Rectal smooth muscle tissue (tissue), 1 donor: ENCODE data around the gene SETX.

Source experiments
- H3K27ac ChIP-seq: one replicate; pipeline ENCODE4 v1.7.0; 2013; ENCODE audit warnings: low read depth, low read length, inconsistent platforms
- H3K27me3 ChIP-seq: one replicate; pipeline ENCODE4 v1.7.0; 2013; ENCODE audit warnings: low read length; ENCODE audit not compliant: control insufficient read depth, insufficient read depth
- H3K36me3 ChIP-seq: one replicate; pipeline ENCODE4 v1.7.0; 2013; ENCODE audit warnings: low read length; ENCODE audit not compliant: control insufficient read depth, insufficient read depth
- H3K4me1 ChIP-seq: one replicate; pipeline ENCODE4 v1.7.0; 2013; ENCODE audit warnings: low read length; ENCODE audit not compliant: control insufficient read depth, insufficient read depth
- H3K4me3 ChIP-seq: one replicate; pipeline ENCODE4 v1.7.0; 2013; ENCODE audit warnings: low read length
- H3K9ac ChIP-seq: one replicate; pipeline ENCODE4 v1.7.0; 2013; ENCODE audit warnings: low read length

Gene SETX

GRCh38 chr9:132233138-132233537 lies 121.6 kb downstream of the SETX start:
- Histone ChIP-seq H3K36me3 (no peaks in the 10 kb centered on the region), H3K4me1 (no peaks in the 10 kb centered on the region), H3K4me3 (no peak overlapping the region), H3K27me3 (peaks cover 6% of the 10 kb centered on the region), H3K9ac (no peak overlapping the region), H3K27ac (no peak overlapping the region)

DNA sequence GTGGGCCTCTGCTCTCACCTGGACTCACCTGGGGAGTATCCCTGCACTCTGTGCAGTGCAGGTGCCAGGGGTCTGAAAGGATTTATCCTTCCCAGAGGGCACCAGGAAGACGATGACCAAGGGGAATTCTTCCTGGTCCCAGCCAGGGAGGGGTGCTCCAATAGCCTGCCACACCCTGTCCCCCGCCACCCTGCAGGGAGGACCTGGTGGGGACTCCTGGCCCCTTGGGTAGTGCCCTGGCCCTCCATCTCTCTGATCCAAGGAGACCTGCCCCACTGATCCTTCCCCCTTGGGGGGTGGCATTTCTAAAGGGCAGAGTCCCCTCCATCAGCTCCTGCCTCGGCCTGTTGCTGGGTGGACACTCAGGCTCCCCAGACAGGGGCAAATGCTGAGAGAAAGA lies 122.3 kb downstream of the SETX start:
- Histone ChIP-seq H3K4me1 (no peaks in the 10 kb centered on the region), H3K27me3 (peaks cover 6% of the 10 kb centered on the region), H3K9ac (no peak overlapping the region), H3K36me3 (no peaks in the 10 kb centered on the region), H3K27ac (no peak overlapping the region), H3K4me3 (no peak overlapping the region)

DNA sequence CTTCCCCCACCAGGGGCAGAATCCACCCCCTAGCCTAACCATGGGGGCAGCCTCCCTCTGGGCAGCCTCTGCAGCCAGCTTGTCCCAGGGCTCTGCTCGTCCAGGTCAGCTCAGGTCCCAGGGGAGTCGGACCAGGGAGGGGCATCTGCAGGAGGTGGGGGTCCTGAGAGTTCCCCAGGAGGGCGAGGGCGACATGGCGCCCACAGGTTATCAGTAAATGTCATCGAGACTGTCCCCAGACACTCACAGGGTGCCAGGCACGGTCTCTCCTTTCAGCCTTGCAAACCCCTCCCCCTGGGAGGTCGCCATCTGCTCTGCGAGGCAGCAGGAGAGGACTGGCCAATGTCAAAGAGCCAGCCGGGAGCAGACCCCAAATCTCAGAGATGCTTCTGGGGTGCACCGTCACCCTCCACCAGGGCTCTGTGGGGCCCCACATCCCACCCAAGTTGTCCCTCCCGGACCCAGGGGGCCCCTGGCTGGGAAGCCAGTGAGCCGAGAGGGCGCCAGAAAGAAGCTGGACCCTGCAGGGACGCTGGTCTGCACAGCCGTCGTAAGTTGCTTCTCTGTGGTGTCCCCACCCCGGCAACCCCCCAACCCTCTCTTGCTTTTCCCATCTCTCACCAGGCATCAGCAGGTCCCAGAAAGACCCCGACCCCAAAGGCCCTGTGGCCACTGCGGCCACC lies 123.6 kb downstream of the SETX start:
- H3K27ac ChIP-seq, result no peak overlapping the region
- H3K27me3 ChIP-seq, result peaks cover 6% of the 10 kb centered on the region
- H3K36me3 ChIP-seq, result no peaks in the 10 kb centered on the region

GRCh38 chr9:132230605-132231004 lies 124.2 kb downstream of the SETX start:
- no peaks in the 10 kb centered on the region for H3K36me3 ChIP-seq
- H3K4me1 ChIP-seq, result no peaks in the 10 kb centered on the region
- no peak overlapping the region for H3K9ac ChIP-seq
- peaks cover 6% of the 10 kb centered on the region for H3K27me3 ChIP-seq
- no peak overlapping the region for H3K27ac ChIP-seq
- H3K4me3 ChIP-seq, result no peak overlapping the region

More for the DNA sequence above, 123.6 kb downstream of the SETX start:
- H3K4me1 ChIP-seq, result no peaks in the 10 kb centered on the region
- no peak overlapping the region for H3K9ac ChIP-seq
- H3K4me3 ChIP-seq, result no peak overlapping the region

DNA sequence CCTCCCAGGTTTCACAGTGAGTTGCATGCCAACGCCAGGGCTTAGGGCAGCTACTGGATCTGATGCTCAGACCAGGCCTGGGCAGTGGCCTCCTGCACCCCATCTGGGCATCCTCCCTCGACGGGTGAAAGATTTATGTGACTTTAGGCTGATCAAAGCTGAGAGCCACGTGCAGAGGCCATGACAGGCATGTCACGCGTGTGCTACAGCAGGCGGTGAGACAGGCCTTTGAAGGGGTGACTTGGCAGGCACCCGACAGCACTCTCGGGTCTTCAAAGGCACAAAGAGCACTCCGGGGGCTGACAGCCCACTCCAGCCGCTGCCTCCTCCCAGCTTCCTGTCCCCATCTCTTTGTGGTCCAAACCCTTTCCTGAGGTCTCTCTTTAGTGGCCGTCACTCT lies 126.7 kb downstream of the SETX start:
- Histone ChIP-seq H3K9ac (no peak overlapping the region), H3K36me3 (no peaks in the 10 kb centered on the region), H3K27ac (no peak overlapping the region), H3K4me1 (no peaks in the 10 kb centered on the region), H3K27me3 (peaks cover 6% of the 10 kb centered on the region), H3K4me3 (no peak overlapping the region)

- Histone ChIP-seq H3K4me1 (no peaks in the 10 kb centered on the region), H3K9ac (no peak overlapping the region), H3K36me3 (no peaks in the 10 kb centered on the region), H3K27ac (no peak overlapping the region), H3K4me3 (no peak overlapping the region), H3K27me3 (peaks cover 6% of the 10 kb centered on the region)
These were observed 128.0 kb downstream of the SETX start for GRCh38 chr9:132226571-132227430.

- H3K27me3 ChIP-seq, result peaks cover under 1% of the 10 kb centered on the region
- H3K36me3 ChIP-seq, result no peaks in the 10 kb centered on the region
- no peaks in the 10 kb centered on the region for H3K4me1 ChIP-seq
- no peak overlapping the region for H3K4me3 ChIP-seq
- H3K9ac ChIP-seq, result no peak overlapping the region
- no peak overlapping the region for H3K27ac ChIP-seq
These were observed 130.1 kb downstream of the SETX start for GRCh38 chr9:132224645-132225044.

DNA sequence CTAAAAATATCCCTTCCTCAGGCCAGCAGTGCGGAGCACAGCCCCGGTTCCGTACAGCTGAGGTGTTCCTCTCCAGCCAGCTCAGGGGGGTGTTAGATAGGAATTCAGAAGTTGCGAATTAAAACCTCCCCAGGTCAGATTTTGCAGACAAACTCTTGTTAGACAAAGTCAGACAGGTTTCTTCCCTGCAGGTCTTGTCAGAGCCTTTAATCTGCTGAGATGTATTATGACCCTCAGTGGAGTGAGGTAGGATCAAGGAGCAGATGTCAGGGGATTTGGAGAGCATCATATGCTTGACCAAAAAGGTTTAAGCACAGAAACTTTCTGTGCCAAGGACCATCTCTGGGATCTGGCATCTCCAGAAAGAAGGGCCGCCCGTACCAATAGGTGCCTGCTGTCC lies 132.8 kb downstream of the SETX start:
- Histone ChIP-seq H3K4me1 (no peaks in the 10 kb centered on the region), H3K4me3 (no peak overlapping the region), H3K27me3 (no peaks in the 10 kb centered on the region), H3K9ac (no peak overlapping the region), H3K36me3 (no peaks in the 10 kb centered on the region), H3K27ac (no peak overlapping the region)

DNA sequence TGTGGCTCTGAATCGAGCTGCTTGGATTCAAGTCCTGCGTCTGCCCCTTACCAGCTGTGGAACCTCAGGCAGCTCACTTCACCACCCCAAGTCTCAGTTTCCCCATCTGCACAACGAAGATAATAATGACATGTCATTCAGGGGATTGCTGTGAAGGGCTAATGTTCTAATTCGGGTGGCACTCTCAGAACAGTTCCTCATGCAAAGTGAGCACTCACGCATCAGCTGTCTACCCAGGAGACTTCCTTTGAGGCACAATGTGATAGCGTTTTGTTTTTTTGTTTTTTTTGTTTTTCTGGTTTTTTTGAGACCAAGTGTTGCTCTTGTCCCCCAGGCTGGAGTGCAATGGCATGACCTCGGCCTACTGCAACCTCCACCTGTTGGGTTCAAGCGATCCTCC lies 136.6 kb downstream of the SETX start:
- Histone ChIP-seq H3K9ac (no peak overlapping the region), H3K36me3 (no peaks in the 10 kb centered on the region), H3K27ac (no peak overlapping the region), H3K27me3 (no peaks in the 10 kb centered on the region), H3K4me3 (no peak overlapping the region), H3K4me1 (peaks cover 7% of the 10 kb centered on the region)

DNA sequence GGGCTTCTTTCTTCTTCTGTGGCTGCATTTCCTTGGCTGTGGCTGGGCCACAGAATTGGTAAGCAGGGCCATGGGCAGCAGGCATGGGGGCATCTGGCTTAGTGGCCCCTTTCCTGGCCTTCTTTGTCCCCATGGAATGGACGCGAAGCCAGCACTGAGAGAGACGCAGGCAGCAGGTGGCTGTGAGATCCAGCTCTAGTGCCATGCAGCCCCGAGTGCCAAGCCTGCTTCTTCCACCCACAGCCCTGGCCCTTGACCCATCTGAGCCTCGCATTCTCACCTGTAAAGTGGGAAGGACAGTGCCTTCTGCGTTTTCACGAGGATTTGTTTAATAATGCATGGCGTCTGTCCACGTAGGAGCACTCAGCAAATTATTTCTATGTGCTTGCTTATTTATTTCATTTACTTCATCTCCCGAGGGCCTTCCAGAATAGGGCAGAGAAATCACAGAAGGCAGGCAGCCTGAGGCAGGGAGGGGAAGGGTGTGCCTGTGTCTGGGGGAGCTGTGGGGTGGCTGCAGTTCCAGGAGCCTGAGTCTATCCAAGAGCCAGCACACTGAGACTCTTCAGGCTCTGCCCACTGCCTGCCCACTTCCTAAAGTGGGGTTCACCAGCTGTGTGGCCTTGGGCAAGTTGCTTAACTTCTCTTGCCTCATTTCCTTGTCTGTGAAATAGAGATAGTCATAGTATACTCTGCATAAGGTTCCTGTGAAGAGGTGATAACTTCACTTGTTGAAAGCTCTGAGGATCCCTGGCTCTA lies 137.7 kb downstream of the SETX start:
- H3K27ac ChIP-seq, result no peak overlapping the region
- no peaks in the 10 kb centered on the region for H3K27me3 ChIP-seq
- H3K4me3 ChIP-seq, result no peak overlapping the region
- no peak overlapping the region for H3K9ac ChIP-seq
- H3K36me3 ChIP-seq, result no peaks in the 10 kb centered on the region
- H3K4me1 ChIP-seq, result peaks cover 7% of the 10 kb centered on the region

DNA sequence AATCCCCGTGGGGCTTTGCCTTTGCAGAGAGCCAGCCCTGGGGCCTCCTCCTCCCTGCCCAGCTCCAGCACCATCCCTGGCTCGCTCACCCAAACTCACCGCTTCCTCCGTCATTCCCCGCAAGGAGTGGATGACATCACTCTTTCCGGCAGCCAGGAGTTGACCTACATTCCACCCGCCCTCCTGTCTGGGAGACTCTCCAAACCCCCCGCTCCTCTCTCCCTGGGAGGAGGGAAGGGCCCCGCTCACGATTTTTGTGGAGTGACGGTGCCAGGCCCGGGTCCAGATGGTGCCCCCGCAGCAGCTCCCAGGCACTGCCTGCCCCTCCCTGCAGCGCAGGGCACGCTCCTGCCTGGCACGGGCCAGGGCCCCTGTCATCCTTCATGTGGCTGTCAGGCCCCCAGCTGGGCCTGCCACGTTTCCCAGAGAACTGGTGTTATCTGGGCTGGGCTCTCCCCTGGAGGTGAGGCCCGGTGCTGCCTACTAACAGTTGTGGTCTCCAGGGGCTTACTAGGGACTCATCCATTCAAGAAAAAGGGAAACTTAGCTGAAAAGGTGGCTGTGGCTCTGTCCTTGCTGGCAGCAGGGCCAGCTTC lies 140.7 kb downstream of the SETX start:
- no peaks in the 10 kb centered on the region for H3K36me3 ChIP-seq
- peaks cover 7% of the 10 kb centered on the region for H3K4me1 ChIP-seq
- H3K27ac ChIP-seq, result peak overlapping the region; percentile 46
- no peaks in the 10 kb centered on the region for H3K27me3 ChIP-seq
- H3K4me3 ChIP-seq, result no peak overlapping the region
- H3K9ac ChIP-seq, result no peak overlapping the region

- H3K9ac ChIP-seq, result no peak overlapping the region
- H3K27ac ChIP-seq, result no peak overlapping the region
These were observed 143.2 kb downstream of the SETX start for GRCh38 chr9:132211570-132211969.

More at GRCh38 chr9:132211570-132211969, 143.2 kb downstream of the SETX start:
- no peaks in the 10 kb centered on the region for H3K27me3 ChIP-seq
- H3K4me1 ChIP-seq, result peaks cover 7% of the 10 kb centered on the region
- no peaks in the 10 kb centered on the region for H3K36me3 ChIP-seq
- no peak overlapping the region for H3K4me3 ChIP-seq
